DLD1 (cell line): ENCODE data around the gene GINS2.

ENCODE experiments used
- in situ Hi-C: cut with HindIII; loops from 2 replicates; pipeline ENCODE4 v1.10.0; 2017; ENCODE audit warnings: low sequenced_read_pairs

Gene GINS2

DNA sequence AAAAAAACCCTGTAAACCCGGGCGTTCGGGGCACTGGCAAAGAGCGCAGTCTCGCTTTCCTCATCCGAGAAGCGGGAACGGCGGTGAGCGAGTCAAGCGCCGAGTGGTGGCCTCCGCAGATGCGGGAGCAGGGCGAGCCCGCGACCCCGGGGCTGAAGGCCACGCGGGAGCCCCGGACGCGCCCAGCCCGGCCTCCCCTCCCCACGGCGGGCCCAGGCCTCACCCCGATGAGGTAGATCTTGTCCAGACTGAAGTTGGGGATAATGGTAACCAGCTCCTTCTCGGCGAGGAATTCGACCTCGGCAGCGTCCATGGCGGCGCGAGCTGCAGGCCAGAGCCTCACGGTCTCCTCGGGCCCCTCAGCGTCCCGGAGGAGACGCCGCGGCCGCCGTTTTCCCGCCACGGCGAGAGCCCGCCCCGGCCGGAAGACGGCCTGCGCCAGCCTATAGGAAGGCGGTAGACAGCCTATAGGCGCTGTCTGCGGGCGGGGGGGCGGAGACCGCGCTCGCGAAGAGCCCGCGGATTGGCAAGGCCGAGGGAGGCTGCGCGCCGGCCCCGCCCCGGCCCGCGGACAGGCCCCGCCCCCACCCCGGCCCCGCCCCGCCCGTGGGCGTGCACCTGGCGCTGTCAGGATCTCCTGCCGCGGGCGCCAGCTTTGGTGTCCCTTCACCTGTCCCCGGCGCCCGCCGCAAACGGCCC is at the start of gene GINS2:
TSS of gene GINS2 (minus strand) at position 369 of the 699 bp plus-strand sequence. CDS start at position 313, 56 bp downstream.
- in situ Hi-C loops, result no loop called here

DNA sequence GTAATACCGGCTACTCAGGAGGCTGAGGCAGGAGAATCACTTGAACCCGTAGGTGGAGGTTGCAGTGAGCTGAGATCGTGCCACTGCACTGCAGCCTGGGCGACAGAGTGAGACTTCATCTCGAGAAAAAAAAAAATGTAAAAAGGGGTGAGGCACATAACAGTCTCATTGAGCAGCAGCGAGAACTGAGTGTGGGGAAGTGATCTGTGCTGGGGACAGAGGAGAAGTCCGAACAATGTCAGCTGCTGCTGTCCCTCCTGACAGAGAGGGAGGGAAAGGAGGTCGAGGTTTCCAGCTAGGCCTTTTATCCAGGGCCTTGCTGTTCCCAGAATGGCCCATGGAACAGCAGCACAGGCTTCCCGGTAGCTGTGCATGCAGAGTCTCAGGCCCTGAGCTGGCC is 48.2 kb upstream of the GINS2 start:
- in situ Hi-C loops, result no loop called here

DNA sequence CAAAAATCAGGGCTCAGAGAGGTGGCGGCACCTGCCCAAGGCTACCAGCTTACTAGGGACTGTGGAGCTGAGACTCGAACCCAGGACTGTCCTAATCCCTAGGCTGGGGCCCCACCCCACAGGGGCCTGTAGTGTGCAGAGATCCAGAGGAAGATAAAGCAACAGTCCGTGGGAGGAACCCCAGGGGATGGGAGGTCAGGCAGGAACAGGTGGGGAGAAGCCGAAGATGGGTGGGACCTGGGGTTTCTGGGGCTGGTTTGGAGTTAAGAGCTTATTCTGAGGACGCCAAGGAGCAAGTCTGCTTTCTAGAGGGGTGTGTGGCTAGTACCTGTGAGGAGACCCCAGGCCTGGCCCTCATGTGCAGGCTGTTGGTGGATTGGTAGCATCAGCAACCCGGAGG is 47.2 kb upstream of the GINS2 start:
- in situ Hi-C loops, result no loop called here

DNA sequence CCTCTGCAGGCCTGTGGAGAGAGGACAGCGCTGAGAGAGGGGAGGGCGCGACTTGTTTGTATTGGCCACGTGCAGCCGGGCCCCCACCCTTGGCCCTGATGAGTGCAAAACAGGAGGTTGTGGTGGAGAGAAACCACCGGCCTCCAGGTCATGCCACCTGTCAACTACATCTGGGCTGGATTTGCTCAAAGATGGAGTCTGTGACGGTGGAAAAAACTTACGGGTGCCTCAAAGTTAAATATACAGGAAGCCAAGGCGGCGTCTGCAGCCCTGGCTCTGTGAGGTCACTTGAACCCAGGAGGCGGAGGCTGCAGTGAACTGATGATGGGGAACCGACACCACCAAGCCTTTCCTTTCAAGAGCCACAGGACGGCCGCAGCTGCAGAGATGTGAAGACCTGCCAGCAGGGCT is 46.5 kb upstream of the GINS2 start:
- in situ Hi-C loops, result no loop called here

DNA sequence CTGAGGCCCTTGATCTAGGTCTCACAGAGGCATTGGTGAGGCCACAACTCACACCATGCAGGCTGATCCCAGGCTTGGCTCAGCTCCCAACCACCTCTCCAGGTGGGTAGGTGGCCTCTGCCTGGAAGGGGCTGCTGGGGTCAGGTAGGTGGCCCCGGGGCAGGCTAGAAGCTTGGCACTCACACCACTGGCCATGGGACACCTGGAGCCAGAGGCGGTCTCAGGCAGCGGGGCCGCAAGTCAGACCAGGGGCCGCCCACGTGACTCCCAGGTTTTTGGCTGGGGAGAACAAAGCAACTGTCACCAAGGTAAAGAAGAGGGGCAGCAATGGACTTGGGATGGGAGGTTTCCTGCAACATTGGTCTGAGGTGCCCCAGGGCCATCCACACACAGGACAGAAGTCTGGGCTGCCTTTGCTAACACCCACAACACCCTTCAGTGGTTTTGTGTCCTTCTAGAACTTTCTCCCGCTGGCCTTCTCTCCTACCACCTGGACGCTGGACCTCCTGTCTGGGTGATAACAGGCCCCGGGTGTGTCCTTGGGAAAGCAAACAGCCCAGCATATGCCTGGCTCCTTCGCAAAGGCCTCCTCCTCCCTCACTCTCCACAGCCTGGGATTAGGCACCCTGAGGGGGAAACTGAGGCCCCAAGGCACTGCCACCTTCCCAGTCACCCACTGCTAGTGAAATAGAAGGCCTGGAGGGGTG is 45.7 kb upstream of the GINS2 start:
- in situ Hi-C loops, result no loop called here

DNA sequence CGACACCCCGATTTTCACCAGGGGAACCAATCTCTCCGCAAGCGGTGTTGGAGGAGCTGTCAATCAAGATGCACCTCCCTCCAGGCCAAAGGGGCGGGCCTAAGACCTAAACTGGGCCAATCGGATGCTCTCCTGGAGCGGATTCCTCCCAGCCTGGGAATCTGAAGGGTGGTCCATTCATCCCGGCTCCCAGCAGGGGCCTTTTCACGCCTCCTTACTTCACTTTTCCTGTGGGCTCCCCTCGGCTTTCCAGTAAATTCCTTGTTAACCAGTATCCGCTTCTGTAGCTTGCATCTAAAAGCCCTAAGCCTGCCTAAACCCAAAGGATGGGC is 45.1 kb upstream of the GINS2 start:
- in situ Hi-C loops, result no loop called here

DNA sequence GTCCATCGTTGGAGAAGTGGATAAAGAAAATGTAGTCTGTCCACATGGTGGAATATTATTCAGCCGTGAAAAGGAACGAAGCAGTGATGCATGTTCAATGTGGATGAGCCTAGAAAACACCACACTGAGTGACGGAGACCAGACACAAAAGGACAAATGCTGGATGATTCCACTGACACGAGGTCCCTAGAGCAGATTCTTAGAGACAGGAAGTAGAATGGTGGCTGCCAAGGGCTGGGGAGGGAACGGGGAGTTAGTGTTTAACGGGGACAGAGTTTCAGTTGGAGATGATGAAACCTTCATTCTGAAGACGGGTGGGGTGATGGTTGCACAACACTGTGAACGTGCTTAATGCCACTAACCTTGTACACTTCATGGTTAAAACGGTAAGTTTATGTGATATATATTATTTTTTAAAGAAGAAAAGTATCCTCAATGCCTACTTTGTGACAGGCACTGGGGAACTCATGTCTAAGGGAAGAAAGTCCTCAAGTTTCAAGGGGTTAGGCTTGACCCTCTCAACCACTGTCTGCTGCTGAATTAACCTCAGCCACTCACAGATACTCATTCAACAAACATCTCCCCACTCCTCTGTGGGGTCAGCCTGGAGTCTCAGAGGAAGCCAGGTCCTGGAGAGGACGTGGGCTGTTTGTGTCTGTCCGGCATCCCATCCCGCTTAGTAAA is 44.5 kb upstream of the GINS2 start:
- in situ Hi-C loops, result no loop called here

DNA sequence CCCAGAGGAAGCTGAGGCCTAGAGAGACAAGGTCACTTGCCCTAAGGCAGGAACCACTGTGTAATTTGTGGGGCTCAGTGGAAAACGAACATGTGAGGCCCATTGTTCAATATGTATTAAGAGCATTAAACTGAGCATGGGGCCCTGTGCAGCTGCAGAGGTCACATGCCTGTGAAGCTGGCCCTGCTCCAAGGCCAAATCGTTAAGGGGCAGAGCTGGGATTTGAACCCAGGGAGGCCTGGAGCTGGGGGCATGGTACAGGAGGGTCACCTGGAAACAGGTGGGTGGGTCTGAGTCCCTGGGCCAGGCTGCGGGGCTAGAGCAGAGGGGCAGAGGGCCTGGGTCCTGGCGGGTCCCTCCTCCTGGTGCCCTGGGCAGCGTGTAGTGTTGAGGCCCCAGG is 42.4 kb upstream of the GINS2 start:
- in situ Hi-C loops, result no loop called here

DNA sequence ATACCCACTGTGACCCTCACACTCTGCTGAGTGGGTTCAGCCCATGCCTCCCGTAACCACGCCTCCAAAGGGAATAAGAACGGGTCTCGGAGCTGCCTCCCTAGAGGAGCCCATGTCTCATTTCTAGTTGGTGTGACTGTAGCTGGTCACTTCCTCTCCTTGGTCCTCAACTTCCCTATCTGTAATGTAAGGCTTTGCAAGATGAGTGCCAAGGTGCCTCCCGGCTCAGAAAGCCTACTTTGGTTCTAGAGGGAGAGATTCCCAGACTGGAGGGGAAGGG is 41.4 kb upstream of the GINS2 start:
- in situ Hi-C loops, result no loop called here

DNA sequence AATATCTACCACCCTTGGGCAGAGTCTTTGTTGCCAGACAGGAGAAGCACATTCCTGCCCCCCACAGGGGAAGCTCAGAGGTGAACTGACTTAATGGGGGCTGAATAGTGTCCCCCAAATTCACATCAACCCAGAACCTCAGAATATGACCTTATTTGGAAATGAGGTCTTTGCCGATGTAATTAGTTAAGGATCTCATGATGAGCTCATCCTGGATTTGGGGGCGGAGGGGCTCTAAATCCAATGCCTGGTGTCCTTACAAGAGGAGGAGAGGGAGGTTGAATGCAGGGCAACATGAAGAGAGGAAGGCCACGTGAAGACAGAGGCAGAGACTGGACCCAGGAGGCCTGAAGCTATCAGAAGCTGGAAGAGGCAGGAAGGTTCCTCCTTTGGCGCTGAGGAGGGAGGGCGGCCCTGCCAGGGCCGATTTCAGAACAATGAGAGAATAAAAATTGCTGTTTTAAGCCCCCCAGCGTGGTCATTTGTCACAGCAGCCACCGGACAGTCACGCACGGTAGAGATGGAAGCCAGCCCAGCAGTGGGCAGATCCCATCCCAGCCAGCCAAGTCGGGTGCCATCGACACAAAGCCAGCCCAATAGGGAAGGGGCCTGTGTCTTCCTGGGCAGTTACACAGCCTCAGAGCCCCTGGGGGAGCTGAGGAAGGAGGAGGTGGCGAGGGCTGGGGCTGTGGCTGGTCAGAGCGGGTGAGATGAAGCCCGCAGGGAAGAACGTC is 40.9 kb upstream of the GINS2 start:
- in situ Hi-C loops, result no loop called here

DNA sequence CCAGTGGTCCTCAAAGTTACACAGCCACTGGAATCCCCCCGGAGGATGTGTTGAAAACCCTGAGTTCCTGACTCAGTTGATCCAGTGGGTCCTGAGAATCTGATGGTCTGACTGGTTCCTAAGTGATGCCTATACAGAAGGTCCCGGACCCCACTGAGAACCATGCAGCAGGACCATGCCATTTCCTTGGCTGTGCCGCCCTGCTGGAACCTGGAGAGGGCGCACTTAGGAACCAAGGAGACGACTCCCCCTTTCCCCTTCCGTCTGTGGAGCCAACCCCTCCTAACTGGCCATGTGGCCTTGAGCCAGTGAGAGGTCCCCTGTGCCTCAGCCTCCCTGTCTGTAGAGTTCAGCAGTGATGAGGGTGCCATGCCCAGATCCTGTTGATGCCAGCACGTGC is 40.1 kb upstream of the GINS2 start:
- in situ Hi-C loops, result no loop called here

DNA sequence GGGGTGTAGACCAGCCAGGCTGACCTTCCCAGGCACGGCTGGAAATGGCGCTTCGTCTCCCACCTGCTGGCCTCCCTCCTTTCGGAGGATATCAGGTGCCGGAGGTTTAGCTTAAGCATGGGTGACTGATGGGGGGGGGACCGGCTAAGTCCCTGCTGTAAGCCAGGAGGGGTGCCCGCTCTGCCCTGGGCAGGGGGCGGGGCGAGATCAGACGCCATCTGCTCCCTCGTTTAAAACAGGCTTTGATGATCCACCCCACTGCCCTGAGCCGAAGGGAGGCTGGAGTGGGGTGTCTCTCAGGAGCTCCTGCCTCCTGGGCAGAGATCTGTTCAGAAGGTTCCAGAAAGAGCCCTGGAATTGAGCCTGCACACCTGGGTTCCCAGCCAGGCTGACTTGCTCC is 36.2 kb upstream of the GINS2 start:
- in situ Hi-C loops, result no loop called here

DNA sequence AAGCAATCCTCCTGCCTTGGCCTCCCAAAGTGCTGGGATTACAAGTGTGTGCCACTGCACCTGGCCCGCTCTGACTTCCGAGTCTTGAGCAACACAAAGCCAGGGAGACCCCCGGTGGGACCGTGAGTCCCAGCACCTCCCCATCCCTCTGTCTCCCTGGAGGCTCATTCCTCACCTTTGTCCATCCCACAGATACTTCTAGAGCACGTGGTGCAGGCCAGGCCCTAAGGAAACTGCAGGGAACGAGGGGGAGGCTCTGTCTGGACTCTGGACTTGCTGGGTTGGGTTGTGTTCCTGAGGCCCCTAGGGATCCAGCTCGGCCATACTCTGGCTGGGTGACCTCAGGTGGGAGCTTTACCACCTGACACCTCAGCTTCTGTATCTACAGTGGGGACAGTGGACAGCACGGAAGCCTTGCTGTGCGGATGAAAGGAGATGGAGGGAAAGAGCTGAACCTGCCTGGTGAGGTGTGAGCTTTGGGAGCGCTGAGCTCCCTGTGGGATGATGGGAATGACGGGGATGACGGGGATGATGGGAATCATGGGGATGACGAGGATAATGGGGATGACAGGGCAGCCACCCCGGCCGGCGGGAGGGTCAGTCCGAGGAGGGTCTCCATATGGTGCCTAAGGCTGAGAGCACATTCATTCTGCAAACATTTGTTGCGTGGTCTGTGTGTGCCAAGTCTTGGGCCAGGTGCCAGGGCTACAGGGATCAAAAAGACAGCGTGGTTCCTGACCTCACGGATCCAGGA is 35.5 kb upstream of the GINS2 start:
- in situ Hi-C loops, result no loop called here

DNA sequence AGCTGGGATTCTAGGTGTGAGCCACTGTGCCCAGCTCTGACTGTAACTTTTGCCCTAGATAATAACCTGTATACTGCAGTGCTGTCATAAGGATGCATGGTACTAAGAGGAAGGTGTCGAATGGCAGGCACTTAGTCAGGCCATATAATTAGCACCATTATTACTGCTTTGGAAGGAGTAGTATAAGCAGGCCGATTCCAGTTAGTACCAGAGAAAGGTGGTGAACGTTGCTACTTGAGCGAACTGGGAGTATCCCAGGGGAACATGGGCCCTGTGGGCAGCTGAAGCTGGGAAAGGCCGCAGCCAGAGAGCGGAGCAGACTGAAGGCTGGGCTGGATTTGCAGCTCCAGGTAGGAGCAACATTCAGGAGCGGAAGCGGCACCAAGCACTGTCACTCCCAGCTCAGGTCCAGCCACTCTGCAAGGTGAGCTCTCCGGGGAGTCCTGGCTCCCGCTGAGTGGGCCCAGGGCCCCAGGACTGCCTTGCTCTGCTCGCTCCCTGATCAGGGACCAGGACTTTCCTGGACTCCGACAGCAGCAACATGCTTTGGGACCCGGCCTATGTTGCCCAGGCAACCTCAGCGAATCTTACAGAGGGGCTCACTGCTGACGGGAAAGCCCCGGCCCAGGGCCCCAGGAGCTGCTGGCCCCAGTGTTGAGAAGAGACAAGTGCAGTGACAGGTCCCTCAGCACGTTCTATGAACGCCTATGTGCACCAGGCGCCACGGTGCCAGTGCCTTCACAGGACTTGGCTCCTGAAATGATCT is 33.6 kb upstream of the GINS2 start:
- in situ Hi-C loops, result no loop called here

DNA sequence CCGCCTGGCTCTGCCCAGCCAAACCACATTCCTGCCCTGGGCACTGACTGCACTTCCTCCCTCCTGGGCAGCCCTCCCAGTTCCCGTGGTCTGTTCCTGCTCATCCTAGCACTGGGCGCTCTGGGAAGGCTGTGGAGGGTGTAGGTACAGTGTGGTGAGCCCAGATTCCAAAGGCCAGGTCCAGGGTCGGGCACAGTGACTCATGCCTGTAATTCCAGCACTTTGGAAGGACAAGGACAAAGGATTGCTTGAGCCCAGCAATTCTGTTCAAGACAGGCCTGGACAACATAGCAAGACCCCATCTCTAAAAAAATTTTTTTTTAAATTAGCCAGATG is 31.5 kb upstream of the GINS2 start:
- in situ Hi-C loops, result no loop called here

DNA sequence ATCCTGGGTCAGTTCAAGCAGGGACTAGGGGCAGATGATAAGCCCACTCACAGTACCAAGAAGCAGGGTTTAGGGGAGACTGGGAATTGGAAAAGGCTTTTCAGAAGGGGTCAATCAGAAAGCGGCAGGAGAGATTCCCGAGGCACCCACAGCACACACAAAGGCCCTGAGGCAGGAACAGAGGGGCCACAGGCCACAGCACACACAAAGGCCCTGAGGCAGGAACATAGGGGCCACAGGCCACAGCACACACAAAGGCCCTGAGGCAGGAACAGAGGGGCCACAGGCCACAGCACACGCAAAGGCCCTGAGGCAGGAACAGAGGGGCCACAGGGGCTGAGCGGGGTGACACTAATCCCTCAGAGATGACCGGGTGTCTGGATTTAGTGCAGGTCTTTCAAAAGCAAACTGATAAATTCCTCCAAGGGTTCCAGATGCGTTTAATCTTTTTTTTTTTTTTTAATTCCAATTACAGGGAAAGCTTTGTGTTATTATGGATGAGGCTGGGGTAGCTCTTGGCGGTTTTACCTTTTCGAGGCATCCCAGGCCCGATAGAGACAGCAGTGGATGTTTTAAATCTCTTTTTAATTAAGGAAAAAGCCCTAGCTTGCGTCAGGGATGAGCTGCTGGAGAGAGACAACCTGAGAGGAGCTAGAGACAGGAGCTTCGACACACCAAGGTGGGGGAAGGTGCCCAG is 31.0 kb upstream of the GINS2 start:
- in situ Hi-C loops, result no loop called here

DNA sequence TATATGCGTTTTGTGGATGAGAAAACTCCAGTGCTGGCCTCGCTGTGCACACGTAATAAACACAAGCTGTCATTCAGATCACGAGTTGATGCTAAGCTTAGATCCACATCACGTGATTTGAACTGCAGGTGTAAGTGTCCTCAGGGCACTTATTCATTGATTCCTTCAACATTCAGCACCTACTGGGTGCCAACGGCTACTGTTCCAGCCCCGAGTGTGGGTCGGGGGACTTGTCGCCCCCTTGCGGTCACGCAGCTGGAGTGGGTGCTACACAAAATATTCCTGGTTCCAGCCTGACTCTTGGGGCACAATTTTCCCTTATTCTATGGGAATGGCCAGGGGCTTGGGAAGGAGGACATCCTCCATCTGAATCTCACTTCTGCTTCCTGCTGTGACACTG is 29.9 kb upstream of the GINS2 start:
- in situ Hi-C loops, result no loop called here

DNA sequence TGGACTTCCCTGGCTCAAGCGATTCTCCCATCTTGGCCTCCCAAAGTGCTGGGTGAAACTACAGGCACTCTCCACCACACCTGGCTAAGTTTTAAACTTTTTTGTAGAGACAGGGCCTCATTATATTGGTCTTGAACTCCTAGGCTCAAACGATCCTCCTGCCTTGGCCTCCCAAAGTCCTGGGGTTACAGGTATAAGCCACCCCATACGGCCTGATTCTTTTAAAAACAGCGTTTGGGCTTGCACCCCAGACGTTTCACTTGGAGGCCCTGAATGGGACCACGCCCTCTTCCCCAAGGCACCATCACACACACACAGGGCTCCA is 29.4 kb upstream of the GINS2 start:
- in situ Hi-C loops, result no loop called here

DNA sequence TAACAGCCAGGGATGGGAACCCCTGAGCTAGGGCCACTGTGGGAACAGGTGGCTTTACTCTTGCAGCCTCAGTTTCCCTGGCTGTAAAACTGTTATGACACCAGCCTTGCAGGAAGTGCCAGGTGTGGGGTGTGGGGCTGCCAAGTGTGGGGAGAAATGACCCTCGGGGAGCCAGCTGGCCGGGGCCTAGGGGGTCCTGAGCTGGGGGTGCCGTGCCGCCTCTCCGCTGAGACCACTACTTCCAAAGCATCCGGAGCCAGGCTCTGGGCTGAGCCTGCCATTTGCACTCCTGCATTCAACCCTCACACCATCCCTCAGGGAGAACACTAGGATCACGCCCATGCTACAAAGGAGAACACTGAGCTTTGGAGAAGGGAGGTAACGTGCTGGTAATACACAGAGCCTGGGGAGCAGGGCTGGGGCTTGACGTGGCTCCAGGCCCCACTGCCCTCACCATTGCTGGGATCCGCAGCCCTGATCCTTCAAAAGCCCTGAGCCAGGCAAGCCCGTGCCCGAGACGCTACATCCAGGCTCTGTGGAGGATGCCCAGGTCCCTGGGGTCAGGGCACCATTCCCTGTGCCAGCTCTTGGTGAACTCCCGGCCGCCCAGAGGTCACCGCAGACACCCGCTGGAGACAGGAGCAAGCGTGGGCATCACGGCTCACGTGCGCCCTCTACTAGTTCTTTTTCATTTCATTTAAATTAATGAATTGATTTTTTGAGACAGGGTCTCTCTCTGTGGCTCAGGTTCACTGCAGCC is 28.8 kb upstream of the GINS2 start:
- in situ Hi-C loops, result no loop called here
